ENCODE data around the gene LURAP1L.

Gene LURAP1L

GRCh38 chr9:12833701-12834100, 58.9 kb downstream of the LURAP1L start:
- no peak for TF ChIP-seq CTCF (conservative IDR thresholded peaks at IDR 0.05; ENCODE audit: low read depth, low read length)
- H3K4me3 ChIP-seq (ENCODE audit: low read length): no peak overlapping the region
- DNase-seq (ENCODE audit: low read depth): no peak

- no peak for TF ChIP-seq CTCF (conservative IDR thresholded peaks at IDR 0.05; ENCODE audit: low read depth, low read length)
- H3K4me3 ChIP-seq (ENCODE audit: low read length): no peak overlapping the region
- no peak for DNase-seq (ENCODE audit: low read depth)
These were observed 63.7 kb downstream of the LURAP1L start for GRCh38 chr9:12838546-12838945.

GRCh38 chr9:12843735-12844134, 68.9 kb downstream of the LURAP1L start:
- no peak overlapping the region for H3K4me3 ChIP-seq (ENCODE audit: low read length)
- DNase-seq (ENCODE audit: low read depth): peak; percentile 16
- no peak for TF ChIP-seq CTCF (conservative IDR thresholded peaks at IDR 0.05; ENCODE audit: low read depth, low read length)

DNA sequence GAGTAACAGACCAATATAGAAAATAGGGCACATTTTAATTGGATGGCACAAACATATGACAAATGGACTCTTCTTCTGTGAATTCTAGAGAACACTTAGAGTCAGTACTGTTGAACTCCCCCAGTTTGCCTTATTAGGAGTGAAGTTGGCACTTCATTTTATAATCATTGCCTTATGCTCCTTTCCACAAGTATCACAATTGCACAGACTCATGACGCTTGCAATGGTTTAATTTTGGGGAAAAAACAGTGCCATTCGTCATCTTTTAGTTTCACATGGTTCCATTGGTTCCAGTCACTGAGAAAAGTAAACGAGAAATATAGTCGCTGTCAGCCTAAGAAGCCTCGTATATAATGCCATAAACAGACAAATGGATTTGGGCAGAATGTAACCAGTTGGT, 71.2 kb downstream of the LURAP1L start:
- TF ChIP-seq CTCF (conservative IDR thresholded peaks at IDR 0.05; ENCODE audit: low read depth, low read length): no peak
- H3K4me3 ChIP-seq (ENCODE audit: low read length): no peak overlapping the region
- DNase-seq (ENCODE audit: low read depth): no peak

DNA sequence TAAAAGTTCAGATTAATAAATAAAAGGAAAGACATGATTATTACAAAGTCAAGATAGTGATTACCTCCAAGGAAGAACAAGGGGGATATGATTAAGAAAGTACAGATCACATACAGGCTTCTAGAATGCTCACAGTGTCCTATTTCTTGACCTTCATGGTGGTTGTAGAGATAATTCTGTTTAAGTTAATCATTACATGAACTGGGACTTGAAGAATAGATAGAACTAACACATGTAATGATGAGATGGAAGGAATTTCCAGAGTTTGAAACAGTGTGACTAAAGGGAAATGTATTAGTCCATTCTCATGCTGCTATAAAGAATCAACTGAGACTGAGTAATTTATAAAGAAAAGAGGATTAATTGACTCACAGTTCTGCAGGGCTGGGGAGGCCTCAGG, 72.7 kb downstream of the LURAP1L start:
- no peak for TF ChIP-seq CTCF (conservative IDR thresholded peaks at IDR 0.05; ENCODE audit: low read depth, low read length)
- DNase-seq (ENCODE audit: low read depth): no peak
- H3K4me3 ChIP-seq (ENCODE audit: low read length): no peak overlapping the region

DNA sequence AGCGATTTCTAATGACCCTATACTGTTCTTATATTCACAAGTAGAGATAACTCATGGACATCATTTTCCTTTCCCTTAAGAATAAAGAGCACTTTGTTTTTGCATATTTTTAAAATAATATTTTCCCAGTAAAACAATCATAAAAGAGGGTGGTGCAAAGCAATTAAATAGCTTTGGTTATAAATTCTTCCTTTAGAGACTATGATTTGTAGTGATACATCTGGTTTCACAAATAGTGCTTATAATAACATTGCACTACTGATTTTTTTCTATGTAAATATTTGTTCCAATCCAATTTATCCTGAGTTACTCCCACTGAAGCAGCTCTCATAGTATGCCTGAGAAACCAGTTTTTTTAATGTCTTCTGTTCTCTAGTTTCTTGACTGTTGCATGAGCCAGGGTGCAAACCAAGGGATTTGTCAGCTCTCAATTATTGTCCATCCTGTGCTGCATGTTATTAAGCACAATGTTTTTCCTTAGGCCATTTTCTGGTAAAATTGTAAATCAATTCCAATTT, 74.7 kb downstream of the LURAP1L start:
- no peak for DNase-seq (ENCODE audit: low read depth)
- TF ChIP-seq CTCF (conservative IDR thresholded peaks at IDR 0.05; ENCODE audit: low read depth, low read length): no peak
- H3K4me3 ChIP-seq (ENCODE audit: low read length): no peak overlapping the region

DNA sequence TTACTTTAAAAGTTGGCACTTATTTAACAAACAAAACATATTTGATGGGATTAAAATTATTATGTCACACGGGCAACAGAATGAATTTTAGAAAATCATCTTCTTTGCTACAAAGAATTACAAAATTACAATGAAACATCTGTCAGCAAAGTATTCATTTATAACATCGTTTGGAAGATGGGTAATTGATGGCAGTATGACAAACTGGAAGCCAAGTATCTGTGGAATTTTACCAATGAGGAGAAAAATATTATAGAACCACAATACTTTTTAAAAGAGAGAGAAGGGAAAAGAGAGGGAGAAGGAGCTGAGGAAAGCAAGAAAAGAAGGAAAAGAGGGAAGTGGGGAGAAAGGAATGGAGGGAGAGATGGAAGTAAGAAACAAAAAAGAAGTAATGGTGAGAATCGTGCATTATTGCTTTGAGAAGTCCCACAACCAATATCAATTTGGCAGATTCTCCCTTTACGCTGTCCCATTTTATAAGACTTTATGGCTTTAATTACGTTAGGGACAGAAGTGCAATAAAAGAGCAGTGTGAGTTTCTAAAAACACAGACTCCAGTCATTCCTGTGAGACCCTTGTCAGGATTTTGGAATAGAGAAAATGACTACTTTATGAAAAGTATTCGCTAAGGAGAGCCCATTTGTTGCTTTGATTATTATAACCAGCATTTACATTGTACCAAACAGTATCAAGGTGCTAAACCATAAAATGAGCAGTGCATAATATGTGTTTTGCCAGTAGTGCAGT, 76.7 kb downstream of the LURAP1L start:
- H3K4me3 ChIP-seq (ENCODE audit: low read length): no peak overlapping the region
- TF ChIP-seq CTCF (conservative IDR thresholded peaks at IDR 0.05; ENCODE audit: low read depth, low read length): no peak
- no peak for DNase-seq (ENCODE audit: low read depth)

Measured in retinal pigment epithelial cell (primary cell).